NCI-H226 (cell line): ENCODE data around the gene HOXC13.

Source experiments
- DNase-seq: peaks from one replicate; pipeline ENCODE4 v3.0.0-alpha.2; 2015

HOXC13 gene

DNA sequence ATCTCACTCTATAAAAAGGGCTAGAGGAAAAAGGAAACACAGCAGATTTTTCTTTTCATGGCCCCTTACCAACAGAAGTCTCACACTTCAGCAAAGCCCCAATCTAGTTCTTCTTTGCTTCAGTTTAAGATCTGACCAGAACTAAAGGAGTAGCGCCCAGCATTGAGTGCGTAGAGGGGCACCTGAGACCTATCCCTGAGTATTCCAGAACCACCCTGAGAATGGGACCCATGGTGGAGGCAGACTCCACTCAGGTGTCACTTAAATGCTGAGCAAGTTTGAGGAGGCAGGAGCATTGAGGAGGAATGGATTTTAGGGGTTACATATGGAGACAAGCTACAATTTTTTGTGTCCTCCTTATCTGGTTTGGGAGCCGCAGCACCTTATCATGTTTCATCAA, 32.5 kb downstream of the HOXC13 start:
- no peak for DNase-seq

DNA sequence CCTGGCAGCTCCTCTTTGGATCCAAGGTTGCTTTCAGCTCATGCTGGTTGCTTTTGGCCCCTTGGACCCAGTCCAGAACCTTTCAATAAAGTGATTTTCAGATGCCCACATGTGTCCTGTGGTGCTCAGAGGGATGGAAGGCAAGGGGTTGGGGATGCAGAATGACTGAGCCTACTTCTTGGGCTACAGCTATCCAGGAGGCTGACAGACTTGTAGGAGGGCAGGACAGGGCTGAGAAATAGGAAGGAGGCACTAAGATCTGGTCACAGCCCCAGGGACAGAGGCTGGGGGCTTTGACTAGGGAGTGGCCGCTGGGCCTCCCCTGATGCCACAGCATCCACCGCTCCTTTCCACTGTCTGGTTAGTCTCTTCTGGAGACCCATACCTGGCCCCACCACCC, 33.1 kb downstream of the HOXC13 start:
- no peak for DNase-seq

DNA sequence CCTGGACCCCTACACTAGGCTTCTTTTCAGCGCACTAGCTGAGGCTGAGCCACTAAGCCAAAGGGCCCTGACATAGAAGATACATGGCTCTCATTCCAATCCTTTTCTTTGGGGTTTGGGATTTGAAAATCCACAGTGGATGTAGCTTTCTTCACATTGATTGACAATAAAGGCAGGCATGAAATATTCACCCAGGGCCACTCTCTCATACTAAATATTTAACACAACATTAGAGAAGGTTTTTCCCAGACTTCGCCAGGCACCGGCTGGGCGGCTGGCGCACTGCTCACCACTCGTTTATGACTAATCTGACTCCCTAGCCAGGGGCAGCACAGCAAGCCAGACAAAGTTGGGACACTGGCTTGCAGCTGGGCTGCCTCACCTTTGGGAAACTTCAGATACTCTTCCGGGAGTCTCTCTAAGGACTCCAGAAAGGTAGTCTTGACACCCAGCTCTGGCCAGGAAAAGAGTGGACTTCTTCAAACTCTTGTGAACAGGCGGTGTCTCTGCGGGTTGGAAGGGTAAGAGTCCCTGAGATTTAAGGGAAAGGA, 33.6 kb downstream of the HOXC13 start:
- DNase-seq, result peak; percentile 77

DNA sequence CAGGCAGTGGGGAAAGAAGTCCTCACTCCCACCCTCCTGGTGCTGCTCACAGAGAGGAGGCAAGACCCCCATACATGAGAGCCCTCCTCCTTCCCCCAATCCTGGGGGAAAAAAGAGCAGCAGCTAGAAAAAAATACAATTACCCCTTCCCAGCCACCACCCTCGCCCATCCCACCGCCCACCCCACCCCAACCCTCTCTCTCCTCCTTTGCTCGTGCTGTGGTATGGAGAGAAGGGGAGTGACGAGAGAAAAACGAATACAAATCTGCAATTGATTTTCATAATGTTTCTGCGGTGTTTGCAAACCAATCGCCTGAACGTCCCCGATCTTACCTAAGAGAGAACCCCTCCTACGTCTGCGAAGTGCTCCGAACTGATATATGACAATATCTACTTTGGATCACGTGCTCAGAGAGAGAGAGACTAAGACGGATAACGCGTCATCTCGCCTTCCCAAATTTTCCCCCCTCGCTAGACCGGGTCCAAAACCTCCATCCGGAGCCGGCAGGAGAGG, 34.1 kb downstream of the HOXC13 start, which contains the start of gene HOXC11:
HOXC11 (plus strand) TSS at position 405 of the 514 bp plus-strand sequence. CDS start 116 bp downstream, outside the sequence.
- no peak for DNase-seq

GRCh38 chr12:53973236-53974042, 34.8 kb downstream of the HOXC13 start:
- DNase-seq, result no peak

- DNase-seq, result no peak
Observed at GRCh38 chr12:53974084-53975063, 35.7 kb downstream of the HOXC13 start, which contains the start of gene HOTAIR. TSS of gene HOTAIR (minus strand) at chr12:53974954.

DNA sequence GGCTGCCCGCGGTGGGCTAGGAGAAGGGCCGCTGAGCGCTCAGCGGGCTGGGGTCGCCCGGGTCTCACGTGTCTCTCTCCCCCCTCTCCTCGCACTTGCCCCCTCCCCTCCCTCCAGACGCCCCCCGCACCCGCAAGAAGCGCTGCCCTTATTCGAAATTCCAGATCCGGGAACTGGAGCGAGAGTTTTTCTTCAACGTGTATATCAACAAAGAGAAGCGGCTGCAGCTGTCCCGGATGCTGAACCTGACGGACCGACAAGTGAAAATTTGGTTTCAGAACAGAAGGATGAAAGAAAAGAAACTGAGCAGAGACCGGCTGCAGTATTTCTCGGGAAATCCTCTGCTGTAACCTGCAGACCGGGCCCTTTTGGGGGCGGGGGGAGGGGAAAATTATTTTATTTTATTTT, 36.4 kb downstream of the HOXC13 start:
- DNase-seq, result no peak

- no peak for DNase-seq
Observed at GRCh38 chr12:53975479-53976152, 37.0 kb downstream of the HOXC13 start.

- no peak for DNase-seq
Observed at GRCh38 chr12:53976172-53976822, 37.7 kb downstream of the HOXC13 start.

DNA sequence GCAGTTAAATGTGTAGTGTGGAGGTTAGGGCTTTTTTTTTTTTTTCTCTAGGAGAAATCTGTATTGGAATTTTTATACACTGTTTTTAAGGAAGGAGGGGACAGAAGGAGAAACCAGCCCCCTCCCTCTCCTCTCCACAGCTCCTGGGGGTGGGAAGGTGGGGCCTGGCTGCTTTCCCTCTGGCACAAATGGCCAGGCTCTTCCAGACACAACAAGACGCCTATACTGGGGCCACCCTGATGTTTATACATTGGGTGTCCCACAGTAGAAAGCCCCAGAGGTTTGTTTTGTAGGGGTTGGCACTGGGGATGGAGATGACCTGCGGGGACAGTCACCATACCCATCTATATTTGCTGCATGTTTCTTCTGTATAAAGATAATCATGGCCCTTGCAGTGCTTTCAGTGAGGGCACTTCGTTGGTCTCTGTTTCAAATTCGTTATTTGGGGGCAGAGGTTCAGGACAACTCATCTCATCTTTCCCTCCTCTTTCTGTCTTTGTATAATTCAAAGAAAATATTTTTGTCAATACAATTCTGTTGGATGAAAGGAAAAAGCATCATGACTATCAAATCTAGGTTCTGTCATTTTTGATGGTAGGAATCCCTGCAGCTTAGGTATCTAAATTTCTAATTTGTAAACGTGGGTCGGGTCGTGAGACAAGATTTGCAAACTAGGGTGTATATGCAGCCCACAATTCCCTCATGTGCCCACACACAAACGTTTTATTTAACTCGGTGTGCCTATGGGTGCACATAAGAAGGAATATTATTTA, 38.4 kb downstream of the HOXC13 start:
- no peak for DNase-seq

DNA sequence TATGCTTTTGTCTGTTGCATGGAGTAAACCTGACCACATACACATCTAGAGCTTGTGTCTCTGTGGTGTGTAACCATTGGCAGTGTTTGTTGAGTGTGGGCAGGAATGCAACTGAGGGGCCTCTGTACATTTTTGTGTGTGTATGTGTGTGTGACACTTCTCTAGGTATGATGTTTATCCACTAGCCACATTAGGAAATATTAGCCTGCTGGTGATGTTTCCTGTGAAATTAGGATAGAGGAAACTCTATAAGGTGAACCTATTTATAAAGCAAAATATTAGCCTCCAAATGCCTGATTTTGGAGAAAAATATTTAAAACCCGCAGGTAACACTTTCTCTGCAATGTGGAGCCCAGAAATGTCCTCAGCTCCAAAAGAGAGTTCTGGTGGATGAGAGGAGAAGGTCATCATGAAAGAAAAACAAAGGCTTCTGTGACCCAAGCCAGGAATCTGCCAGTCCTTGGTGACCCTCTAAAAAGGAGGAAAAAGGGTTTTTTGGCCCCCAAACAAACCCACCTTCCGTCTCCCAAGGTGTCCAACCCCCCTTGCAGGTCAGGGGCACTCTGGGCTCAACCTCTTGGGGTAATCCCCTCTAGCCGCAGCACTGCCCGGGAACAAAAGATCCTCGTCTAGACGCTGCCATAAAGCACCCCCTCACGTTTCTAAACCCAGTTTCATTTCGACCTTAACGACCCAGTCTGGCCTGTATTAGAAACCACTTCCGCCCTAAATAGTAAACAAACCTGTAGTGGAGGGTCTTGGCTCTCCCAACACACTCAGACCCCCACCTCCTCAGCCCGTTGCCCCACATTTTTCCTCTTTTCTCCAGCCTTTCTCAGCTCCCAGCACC, 39.2 kb downstream of the HOXC13 start:
- no peak for DNase-seq

DNA sequence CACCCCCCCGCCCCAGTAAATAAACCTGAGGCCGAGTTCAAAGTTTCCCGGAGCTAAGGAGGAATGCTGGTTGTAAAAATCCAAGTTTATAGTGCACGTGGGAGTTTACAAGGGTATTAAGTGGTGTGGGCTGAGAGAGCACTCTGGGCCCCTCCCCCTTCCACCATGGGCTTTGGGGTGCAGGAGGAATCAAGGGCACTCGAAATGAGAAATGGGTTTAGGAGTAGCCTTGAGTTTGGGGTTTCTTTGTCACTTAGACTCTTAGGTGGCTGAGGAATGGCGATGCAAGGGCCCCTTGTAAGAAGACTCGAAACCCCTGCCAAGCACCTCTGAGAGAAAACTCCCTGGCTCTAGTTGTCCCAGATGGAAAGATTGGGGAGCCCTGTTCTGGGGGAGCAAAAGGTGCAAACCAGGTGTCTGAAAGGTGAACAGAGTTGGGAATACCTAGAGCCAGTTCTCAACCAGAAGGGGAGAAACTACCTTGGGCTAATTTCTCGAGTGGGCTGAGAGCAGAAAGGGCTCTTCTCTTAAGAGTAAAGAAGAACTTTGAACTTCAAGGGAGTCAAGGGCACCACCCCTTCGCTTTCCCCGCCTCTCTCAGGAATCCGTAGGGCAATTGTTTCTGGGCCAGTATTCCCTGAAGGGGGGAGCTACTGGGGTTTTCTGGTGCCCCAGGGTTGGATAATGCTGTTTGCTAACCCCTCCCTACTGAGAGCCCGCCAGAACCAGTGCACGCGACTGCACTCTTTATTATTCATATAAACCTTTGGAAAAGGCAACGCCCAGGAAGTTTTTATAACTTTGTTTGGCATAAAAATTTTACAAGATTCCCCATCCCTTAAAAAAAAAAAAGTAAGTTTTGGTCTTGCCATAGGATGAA, 40.1 kb downstream of the HOXC13 start:
- no peak for DNase-seq

DNA sequence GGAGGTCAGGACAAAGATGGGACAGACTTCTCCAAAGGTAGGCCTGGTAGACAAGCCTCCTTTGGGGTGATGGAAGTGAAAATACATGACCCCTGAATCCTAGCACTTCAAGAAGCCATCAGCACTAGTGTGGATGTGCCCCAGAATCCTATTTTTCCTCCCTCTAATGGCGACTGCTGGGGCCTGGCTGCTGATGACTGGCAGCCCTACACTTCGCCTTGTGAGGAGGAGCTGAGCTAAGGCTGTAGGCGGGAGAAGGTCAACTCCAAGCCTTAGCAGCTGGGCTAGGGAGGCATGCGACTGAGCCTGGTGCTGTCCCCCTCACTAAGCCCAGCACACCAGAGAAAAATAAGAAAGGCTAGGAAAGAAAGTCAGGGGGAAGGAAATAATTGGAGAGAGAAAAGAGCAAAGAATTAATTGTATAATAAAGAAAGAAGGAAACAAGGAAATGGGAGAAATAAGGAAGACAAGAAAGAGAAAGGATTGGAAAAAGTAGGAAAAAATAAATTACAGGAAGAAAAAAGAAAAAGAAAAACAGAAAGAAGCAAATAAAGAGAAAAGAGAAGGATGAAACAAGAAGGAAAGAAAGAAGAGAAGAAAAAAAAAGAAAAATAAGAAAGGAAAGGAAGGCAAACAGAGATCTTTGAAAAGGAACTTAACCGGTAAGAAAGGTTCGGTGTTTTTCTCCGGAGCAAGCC, 41.6 kb downstream of the HOXC13 start:
- DNase-seq, result no peak

- DNase-seq, result no peak
Observed at GRCh38 chr12:53980802-53981496, 42.3 kb downstream of the HOXC13 start.

DNA sequence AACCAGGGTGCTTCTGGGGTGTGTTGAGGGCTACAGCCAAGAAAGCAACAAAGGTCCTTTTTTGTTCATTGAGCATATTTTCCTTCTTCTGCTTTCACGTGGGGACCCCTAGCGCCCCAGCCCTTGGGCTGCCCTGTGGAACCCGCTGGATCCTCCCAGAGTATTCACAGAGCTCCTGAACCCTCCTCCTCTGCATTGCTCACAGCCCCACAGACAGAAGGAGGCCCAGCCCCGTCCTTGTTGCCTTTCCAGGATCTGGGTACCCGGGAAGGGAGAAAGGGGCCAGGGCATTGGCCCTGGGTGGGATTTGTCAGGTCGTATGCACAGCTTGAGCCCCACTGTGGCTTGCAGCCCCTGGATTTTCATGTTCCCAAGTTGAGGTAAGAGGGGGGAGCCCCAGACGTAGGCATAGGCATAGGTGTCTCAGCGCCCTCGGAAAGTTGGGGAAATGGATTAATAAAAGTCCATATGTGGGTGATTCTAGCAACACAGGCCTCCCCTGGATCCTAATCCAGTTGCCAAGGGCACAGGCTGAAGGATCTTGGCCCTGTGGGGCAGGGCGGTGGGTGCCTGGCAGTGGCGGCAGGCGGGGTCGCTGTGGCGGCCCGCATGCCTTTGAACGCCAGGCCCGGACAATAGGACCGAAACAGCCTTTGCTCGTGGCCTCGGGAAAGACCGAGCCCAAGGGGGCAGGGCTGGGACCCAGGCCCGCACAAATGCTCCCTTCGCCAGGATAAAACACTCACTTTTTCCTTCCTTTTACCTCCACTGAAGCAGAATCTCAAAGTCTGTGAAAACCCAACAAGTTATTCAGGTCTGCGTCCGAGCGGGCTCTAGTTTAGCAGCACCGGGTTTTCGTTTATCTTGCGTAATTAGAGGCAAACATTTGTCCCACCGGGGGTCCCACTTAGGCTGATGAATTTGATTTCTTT, 43.3 kb downstream of the HOXC13 start:
- DNase-seq, result no peak
